PC-3 (cell line): ENCODE measurements around the gene MIS18BP1. TPM values are rescaled to one million over a fixed set of nuclear protein-coding genes. Genes with fewer than 3 reads are reported as not detected.
A peak's percentile ranks its signal among the peaks of the same experiment; 100 is the strongest.

Experiments
- ATAC-seq: fragments of 200-7000 bp; cut with Tn5 transposase; 2 replicates; pipeline ENCODE4 v1.9.1; 2020; ENCODE audit warnings: mild to moderate bottlenecking, moderate library complexity
- BruUV-seq: library from RNA; stranded (reverse); fragments of 400-500 nt; replicated peaks from 2 replicates; lab custom pipeline; 2021; lab: Mats Ljungman, UMichigan
- CTCF ChIA-PET: fragments of 300-600 bp; sonication (Branson Sonifier 250); formaldehyde crosslinking; loops from one replicate; lab custom pipeline; 2022; ENCODE audit warnings: antibody characterized with exemption; lab: Charles Lee
- POLR2A ChIA-PET: fragments of 300-600 bp; sonication (Branson Sonifier 250); formaldehyde crosslinking; loops from one replicate; lab custom pipeline; 2022; ENCODE audit warnings: antibody characterized with exemption; ENCODE audit not compliant: unreplicated experiment; lab: Charles Lee
- DNase-seq: peaks from one replicate; pipeline ENCODE4 v3.0.0-alpha.2; 2015
- H2AFZ ChIP-seq: fragments of 300-600 bp; sonication (generic); 2 replicates; pipeline ENCODE4 v1.6.0; 2016; ENCODE audit warnings: antibody characterized with exemption, low read length
- H3F3A ChIP-seq: fragments of 300-600 bp; sonication (generic); one replicate; pipeline ENCODE4 v1.6.0; 2017; ENCODE audit warnings: antibody characterized with exemption, low read length, control low read depth, mild to moderate bottlenecking; ENCODE audit not compliant: unreplicated experiment
- H3K27ac ChIP-seq: fragments of 300-600 bp; sonication (generic); 2 replicates; pipeline ENCODE4 v1.5.1; 2016; ENCODE audit warnings: mild to moderate bottlenecking, low read length
- H3K27me3 ChIP-seq: fragments of 300-600 bp; sonication (generic); 2 replicates; pipeline ENCODE4 v1.6.1; 2016; ENCODE audit warnings: low read length, mixed read lengths
- H3K36me3 ChIP-seq: fragments of 300-600 bp; sonication (generic); 2 replicates; pipeline ENCODE4 v1.6.1; 2016; ENCODE audit warnings: low read depth, mixed run types, low read length, mixed read lengths
- H3K4me1 ChIP-seq: fragments of 300-600 bp; sonication (generic); 2 replicates; pipeline ENCODE4 v1.5.1; 2016; ENCODE audit warnings: low read length; ENCODE audit not compliant: insufficient read depth
- H3K4me2 ChIP-seq: fragments of 300-600 bp; sonication (generic); 2 replicates; pipeline ENCODE4 v1.6.0; 2016; ENCODE audit warnings: low read length
- H3K4me3 ChIP-seq: fragments of 300-600 bp; sonication (generic); 2 replicates; pipeline ENCODE4 v1.5.1; 2016; ENCODE audit warnings: mild to moderate bottlenecking, low read length, mixed read lengths
- H3K79me2 ChIP-seq: fragments of 300-600 bp; sonication (generic); 2 replicates; pipeline ENCODE4 v1.6.1; 2017; ENCODE audit warnings: low read length, mixed read lengths
- H3K9ac ChIP-seq: fragments of 300-600 bp; sonication (generic); 2 replicates; pipeline ENCODE4 v1.6.0; 2016; ENCODE audit warnings: mild to moderate bottlenecking, low read length
- H3K9me2 ChIP-seq: fragments of 300-600 bp; sonication (generic); replicated peaks from 2 replicates; pipeline ENCODE4 v1.6.1; 2016; ENCODE audit warnings: mixed run types, low read length, mixed read lengths
- H3K9me3 ChIP-seq: fragments of 300-600 bp; sonication (generic); 2 replicates; pipeline ENCODE4 v1.6.1; 2016; ENCODE audit warnings: low read length, mixed read lengths
- H4K20me1 ChIP-seq: fragments of 300-600 bp; sonication (generic); 2 replicates; pipeline ENCODE4 v1.6.1; 2016; ENCODE audit warnings: low read length, mixed read lengths
- EZH2 ChIP-seq: fragments of 300-600 bp; sonication (generic); IDR thresholded peaks from one replicate; pipeline ENCODE4 v1.6.1; 2017; ENCODE audit warnings: antibody characterized with exemption, mild to moderate bottlenecking, low read length; ENCODE audit not compliant: unreplicated experiment
- EZH2phosphoT487 ChIP-seq: fragments of 300-600 bp; sonication (generic); IDR thresholded peaks from 2 replicates; pipeline ENCODE4 v1.6.1; 2018; ENCODE audit warnings: mild to moderate bottlenecking, antibody characterized with exemption, low read length, borderline replicate concordance
- intact Hi-C: fragments of 100-400 bp; cut with micrococcal nuclease; formaldehyde crosslinking; loops from 2 replicates; pipeline ENCODE4 v1.9.0; 2023
- total RNA-seq: library from RNA; depleted of rRNA; stranded (reverse); fragments of >200 nt; gene quantifications from 2 replicates; pipeline ENCODE4 v1.2.3, GENCODE V29; 2014
- TF ChIP-seq, protein P1 (sequence below): fragments of 300-600 bp; sonication (generic); conservative IDR thresholded peaks from 2 replicates; pipeline ENCODE4 v1.5.1; 2017; ENCODE audit warnings: antibody characterized with exemption, low read depth, mild to moderate bottlenecking, low read length

MIS18BP1 gene
- total RNA-seq, 1 experiment from 2014 or later, result 42.3 TPM

DNA sequence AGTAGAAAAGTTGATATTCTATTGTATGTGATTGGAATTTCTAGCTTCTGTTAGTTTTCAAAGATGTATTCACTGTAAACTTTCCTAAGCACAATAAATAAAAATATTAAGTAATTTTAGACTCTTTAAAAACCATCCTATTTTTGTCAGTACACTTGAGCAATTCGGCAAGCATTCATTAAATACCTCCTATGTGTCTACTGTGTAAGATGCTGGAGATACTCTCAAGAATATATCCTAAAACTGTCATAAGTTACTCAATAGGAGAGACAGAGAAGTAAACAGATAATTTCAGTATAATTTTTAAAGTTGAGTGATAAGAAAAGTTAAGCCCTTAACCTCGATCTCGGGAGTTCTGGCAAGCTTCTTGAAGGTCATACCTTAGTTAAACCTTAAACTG, 71.2 kb downstream of the MIS18BP1 start:
- H3F3A ChIP-seq, result no peaks in the 10 kb centered on the region
- no peak overlapping the region for H2AFZ ChIP-seq
- no peaks in the 10 kb centered on the region for H3K79me2 ChIP-seq
- CTCF ChIA-PET, result no interaction called here
- no peak overlapping the region for H3K27ac ChIP-seq
- POLR2A ChIA-PET, result no interaction called here
- peak overlapping the region; percentile 52 for H3K4me2 ChIP-seq
- no peaks in the 10 kb centered on the region for H3K27me3 ChIP-seq
- no peaks in the 10 kb centered on the region for H4K20me1 ChIP-seq
- TF ChIP-seq EZH2 (no peak), EZH2phosphoT487 (no peak)
- TF ChIP-seq, protein P1, sequence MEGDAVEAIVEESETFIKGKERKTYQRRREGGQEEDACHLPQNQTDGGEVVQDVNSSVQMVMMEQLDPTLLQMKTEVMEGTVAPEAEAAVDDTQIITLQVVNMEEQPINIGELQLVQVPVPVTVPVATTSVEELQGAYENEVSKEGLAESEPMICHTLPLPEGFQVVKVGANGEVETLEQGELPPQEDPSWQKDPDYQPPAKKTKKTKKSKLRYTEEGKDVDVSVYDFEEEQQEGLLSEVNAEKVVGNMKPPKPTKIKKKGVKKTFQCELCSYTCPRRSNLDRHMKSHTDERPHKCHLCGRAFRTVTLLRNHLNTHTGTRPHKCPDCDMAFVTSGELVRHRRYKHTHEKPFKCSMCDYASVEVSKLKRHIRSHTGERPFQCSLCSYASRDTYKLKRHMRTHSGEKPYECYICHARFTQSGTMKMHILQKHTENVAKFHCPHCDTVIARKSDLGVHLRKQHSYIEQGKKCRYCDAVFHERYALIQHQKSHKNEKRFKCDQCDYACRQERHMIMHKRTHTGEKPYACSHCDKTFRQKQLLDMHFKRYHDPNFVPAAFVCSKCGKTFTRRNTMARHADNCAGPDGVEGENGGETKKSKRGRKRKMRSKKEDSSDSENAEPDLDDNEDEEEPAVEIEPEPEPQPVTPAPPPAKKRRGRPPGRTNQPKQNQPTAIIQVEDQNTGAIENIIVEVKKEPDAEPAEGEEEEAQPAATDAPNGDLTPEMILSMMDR, result no peak
- H3K9me3 ChIP-seq, result no peaks in the 10 kb centered on the region
- H3K9me2 ChIP-seq, result no peaks in the 10 kb centered on the region
- H3K9ac ChIP-seq, result no peak overlapping the region
- H3K4me1 ChIP-seq, result peaks cover 20% of the 10 kb centered on the region
- BruUV-seq, result no TSS peak
- intact Hi-C loops, result no loop called here
- ATAC-seq (peak; percentile 9; the same call in 1 of the 2 replicates), DNase-seq (no peak)
- H3K36me3 ChIP-seq, result no peaks in the 10 kb centered on the region
- peak overlapping the region; percentile 30; the same call in 1 of the 2 replicates for H3K4me3 ChIP-seq

DNA sequence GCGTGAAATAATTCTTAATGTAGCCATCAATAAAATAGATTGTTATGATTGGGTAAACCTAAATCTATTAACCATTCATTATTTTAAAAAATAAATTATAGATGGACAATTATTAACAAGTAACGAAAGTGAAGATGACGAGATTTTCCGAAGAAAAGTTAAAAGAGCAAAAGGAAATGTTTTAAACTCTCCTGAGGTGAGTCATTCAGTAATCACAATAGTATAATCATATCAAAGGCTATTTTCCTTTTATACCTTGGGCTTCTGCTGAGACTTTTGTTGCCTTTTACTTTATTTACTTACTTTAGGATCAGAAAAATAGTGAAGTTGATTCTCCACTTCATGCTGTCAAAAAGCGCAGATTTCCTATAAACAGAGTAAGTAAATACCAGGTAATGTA, 71.7 kb downstream of the MIS18BP1 start:
- peaks cover 20% of the 10 kb centered on the region for H3K4me1 ChIP-seq
- BruUV-seq, result no TSS peak
- no peaks in the 10 kb centered on the region for H4K20me1 ChIP-seq
- H3K9me3 ChIP-seq, result no peaks in the 10 kb centered on the region
- H3K4me2 ChIP-seq, result peak overlapping the region; percentile 52
- no peak overlapping the region for H2AFZ ChIP-seq
- TF ChIP-seq, protein P1, result no peak
- no peak for TF ChIP-seq EZH2phosphoT487
- no peak for TF ChIP-seq EZH2
- no peaks in the 10 kb centered on the region for H3F3A ChIP-seq
- H3K9ac ChIP-seq, result peak overlapping the region; percentile 7; the same call in 1 of the 2 replicates
- peak; percentile 87 for ATAC-seq
- ChIA-PET POLR2A (no interaction called here), CTCF (no interaction called here)
- H3K27me3 ChIP-seq, result no peaks in the 10 kb centered on the region
- no peaks in the 10 kb centered on the region for H3K9me2 ChIP-seq
- H3K4me3 ChIP-seq, result peak overlapping the region; percentile 30; the same call in 1 of the 2 replicates
- H3K79me2 ChIP-seq, result no peaks in the 10 kb centered on the region
- H3K36me3 ChIP-seq, result no peaks in the 10 kb centered on the region
- intact Hi-C loops, result no loop called here
- no peak overlapping the region for H3K27ac ChIP-seq
- DNase-seq, result peak; percentile 50

DNA sequence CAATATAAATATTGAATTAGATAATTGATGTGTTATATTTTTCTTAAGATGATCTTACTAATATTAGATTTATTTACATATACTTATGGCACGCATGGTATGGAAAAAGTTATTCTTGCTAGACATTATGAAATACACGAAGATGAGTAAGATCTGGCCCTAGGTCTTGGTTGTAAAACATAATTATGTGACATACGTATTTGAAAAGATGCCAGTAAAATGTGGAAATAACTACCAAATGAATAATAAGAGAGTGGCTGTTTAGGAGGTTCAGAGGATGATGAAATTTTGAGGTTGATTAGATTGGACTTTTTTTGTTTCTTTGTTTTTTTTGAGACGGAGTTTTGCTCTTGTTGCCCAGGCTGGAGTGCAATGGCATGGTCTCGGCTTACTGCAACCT, 75.9 kb downstream of the MIS18BP1 start:
- H3F3A ChIP-seq, result no peaks in the 10 kb centered on the region
- BruUV-seq, result no TSS peak
- no peaks in the 10 kb centered on the region for H3K36me3 ChIP-seq
- H3K4me3 ChIP-seq, result no peak overlapping the region
- 0 out of 2 replicates have a peak overlapping the region, but pooled peaks have one; percentile 11 for H3K27ac ChIP-seq
- H3K9ac ChIP-seq, result no peak overlapping the region
- H2AFZ ChIP-seq, result no peak overlapping the region
- ChIA-PET CTCF (no interaction called here), POLR2A (no interaction called here)
- no peaks in the 10 kb centered on the region for H4K20me1 ChIP-seq
- TF ChIP-seq EZH2phosphoT487, result no peak
- intact Hi-C loops, result no loop called here
- H3K9me2 ChIP-seq, result no peaks in the 10 kb centered on the region
- H3K9me3 ChIP-seq, result no peaks in the 10 kb centered on the region
- DNase-seq (peak; percentile 76), ATAC-seq (peak; percentile 11; the same call in 1 of the 2 replicates)
- no peaks in the 10 kb centered on the region for H3K79me2 ChIP-seq
- H3K4me1 ChIP-seq, result peaks cover 19% of the 10 kb centered on the region
- H3K27me3 ChIP-seq, result no peaks in the 10 kb centered on the region
- no peak overlapping the region for H3K4me2 ChIP-seq
